MM.1S (cell line): Measurements from ENCODE around the gene KCTD15.

Source experiments
- DNase-seq: peaks from one replicate; pipeline ENCODE4 v3.0.0-alpha.2; 2015
- H2AFZ ChIP-seq: fragments of 300-600 bp; sonication (generic); 2 replicates; pipeline ENCODE4 v1.6.0; 2016; ENCODE audit warnings: antibody characterized with exemption, low read length
- H3F3A ChIP-seq: fragments of 300-600 bp; sonication (generic); 2 replicates; pipeline ENCODE4 v1.6.1; 2016; ENCODE audit warnings: mild to moderate bottlenecking, antibody characterized with exemption, low read length, moderate library complexity, mixed read lengths; ENCODE audit not compliant: insufficient read depth
- H3K27ac ChIP-seq: fragments of 300-600 bp; sonication (generic); 2 replicates; pipeline ENCODE4 v1.5.1; 2016; ENCODE audit warnings: mild to moderate bottlenecking, low read length
- H3K27me3 ChIP-seq: fragments of 300-600 bp; sonication (generic); replicated peaks from 2 replicates; pipeline ENCODE4 v1.6.0; 2016; ENCODE audit warnings: low read length; ENCODE audit not compliant: insufficient read depth
- H3K36me3 ChIP-seq: fragments of 300-600 bp; sonication (generic); replicated peaks from 2 replicates; pipeline ENCODE4 v1.6.1; 2016; ENCODE audit warnings: mild to moderate bottlenecking, low read length, mixed read lengths; ENCODE audit not compliant: insufficient read depth
- H3K4me1 ChIP-seq: fragments of 300-600 bp; sonication (generic); 2 replicates; pipeline ENCODE4 v1.6.1; 2016; ENCODE audit warnings: low read length, mixed read lengths
- H3K4me2 ChIP-seq: fragments of 300-600 bp; sonication (generic); 2 replicates; pipeline ENCODE4 v1.6.0; 2016; ENCODE audit warnings: low read depth, low read length
- H3K4me3 ChIP-seq: fragments of 300-600 bp; sonication (generic); 2 replicates; pipeline ENCODE4 v1.5.1; 2016; ENCODE audit warnings: low read length, mixed read lengths
- H3K79me2 ChIP-seq: fragments of 300-600 bp; sonication (generic); 2 replicates; pipeline ENCODE4 v1.6.1; 2016; ENCODE audit warnings: mixed run types, low read length, mixed read lengths
- H3K9ac ChIP-seq: fragments of 300-600 bp; sonication (generic); 2 replicates; pipeline ENCODE4 v1.6.1; 2016; ENCODE audit warnings: low read length, mixed read lengths
- H3K9me2 ChIP-seq: fragments of 300-600 bp; sonication (generic); replicated peaks from 2 replicates; pipeline ENCODE4 v1.6.1; 2016; ENCODE audit warnings: mild to moderate bottlenecking, low read length, mixed read lengths; ENCODE audit not compliant: insufficient read depth
- H3K9me3 ChIP-seq: fragments of 300-600 bp; sonication (generic); replicated peaks from 2 replicates; pipeline ENCODE4 v1.6.1; 2016; ENCODE audit warnings: mild to moderate bottlenecking, low read length, mixed read lengths; ENCODE audit not compliant: insufficient read depth
- H4K20me1 ChIP-seq: fragments of 300-600 bp; sonication (generic); 2 replicates; pipeline ENCODE4 v1.6.1; 2016; ENCODE audit warnings: mild to moderate bottlenecking, low read length, moderate library complexity, mixed read lengths; ENCODE audit not compliant: insufficient read depth
- CTCF ChIP-seq: fragments of 300-600 bp; sonication (generic); IDR thresholded peaks from 2 replicates; pipeline ENCODE4 v1.5.1; 2016; ENCODE audit warnings: antibody characterized with exemption, low read length, mixed read lengths
- EZH2 ChIP-seq: fragments of 300-600 bp; sonication (generic); optimal IDR thresholded peaks from 2 replicates; pipeline ENCODE3; 2017; ENCODE audit warnings: low read depth, mild to moderate bottlenecking, antibody characterized with exemption, low read length, mixed read lengths
- EZH2phosphoT487 ChIP-seq: fragments of 300-600 bp; sonication (generic); IDR thresholded peaks from 2 replicates; pipeline ENCODE4 v1.6.1; 2018; ENCODE audit warnings: antibody characterized with exemption, low read length

KCTD15 gene

GRCh38 chr19:33809960-33810359 lies 13.3 kb downstream of the KCTD15 start:
- H4K20me1 ChIP-seq, result no peaks in the 10 kb centered on the region
- TF ChIP-seq EZH2, result no peak
- TF ChIP-seq CTCF, result no peak
- TF ChIP-seq EZH2phosphoT487, result no peak
- no peaks in the 10 kb centered on the region for H3K79me2 ChIP-seq
- H3K4me2 ChIP-seq, result no peak overlapping the region
- no peak overlapping the region for H3K9ac ChIP-seq
- H3F3A ChIP-seq, result no peaks in the 10 kb centered on the region
- no peaks in the 10 kb centered on the region for H3K9me2 ChIP-seq
- no peak overlapping the region for H2AFZ ChIP-seq
- DNase-seq, result no peak
- H3K4me1 ChIP-seq, result no peaks in the 10 kb centered on the region
- H3K36me3 ChIP-seq, result no peaks in the 10 kb centered on the region
- no peaks in the 10 kb centered on the region for H3K9me3 ChIP-seq
- H3K27ac ChIP-seq, result no peak overlapping the region
- no peak overlapping the region for H3K4me3 ChIP-seq
- peaks cover 46% of the 10 kb centered on the region for H3K27me3 ChIP-seq

- no peak overlapping the region for H3K9ac ChIP-seq
- no peak overlapping the region for H2AFZ ChIP-seq
- no peaks in the 10 kb centered on the region for H3K79me2 ChIP-seq
- no peaks in the 10 kb centered on the region for H3K9me2 ChIP-seq
- no peaks in the 10 kb centered on the region for H3K36me3 ChIP-seq
- no peak overlapping the region for H3K4me3 ChIP-seq
- no peak overlapping the region for H3K4me2 ChIP-seq
- TF ChIP-seq CTCF (no peak), EZH2 (no peak), EZH2phosphoT487 (no peak)
- H3F3A ChIP-seq, result no peaks in the 10 kb centered on the region
- no peaks in the 10 kb centered on the region for H3K4me1 ChIP-seq
- no peak overlapping the region for H3K27ac ChIP-seq
- H4K20me1 ChIP-seq, result no peaks in the 10 kb centered on the region
- DNase-seq, result no peak
- peaks cover 55% of the 10 kb centered on the region for H3K27me3 ChIP-seq
- H3K9me3 ChIP-seq, result no peaks in the 10 kb centered on the region
These were observed 14.2 kb downstream of the KCTD15 start for GRCh38 chr19:33810821-33811220.

- H3K36me3 ChIP-seq, result no peaks in the 10 kb centered on the region
- H3K9ac ChIP-seq, result no peak overlapping the region
- H3K4me2 ChIP-seq, result no peak overlapping the region
These were observed 14.6 kb downstream of the KCTD15 start for GRCh38 chr19:33811246-33811645.

GRCh38 chr19:33811736-33812387 lies 15.2 kb downstream of the KCTD15 start:
- Histone ChIP-seq H3F3A (no peaks in the 10 kb centered on the region), H2AFZ (no peak overlapping the region), H3K4me1 (no peaks in the 10 kb centered on the region), H3K4me2 (no peak overlapping the region), H3K9me3 (no peaks in the 10 kb centered on the region), H3K27ac (no peak overlapping the region), H3K9me2 (no peaks in the 10 kb centered on the region), H3K4me3 (no peak overlapping the region), H3K27me3 (peaks cover 63% of the 10 kb centered on the region), H4K20me1 (no peaks in the 10 kb centered on the region), H3K79me2 (no peaks in the 10 kb centered on the region), H3K36me3 (no peaks in the 10 kb centered on the region), H3K9ac (no peak overlapping the region)
- no peak for DNase-seq
- TF ChIP-seq EZH2 (no peak), CTCF (no peak), EZH2phosphoT487 (no peak)

More at GRCh38 chr19:33811246-33811645, 14.6 kb downstream of the KCTD15 start:
- H3K4me1 ChIP-seq, result no peaks in the 10 kb centered on the region
- H3K27me3 ChIP-seq, result peaks cover 59% of the 10 kb centered on the region
- no peak overlapping the region for H3K4me3 ChIP-seq
- no peaks in the 10 kb centered on the region for H3K79me2 ChIP-seq
- TF ChIP-seq EZH2, result no peak
- H3K27ac ChIP-seq, result no peak overlapping the region
- H4K20me1 ChIP-seq, result no peaks in the 10 kb centered on the region
- no peaks in the 10 kb centered on the region for H3K9me3 ChIP-seq
- DNase-seq, result no peak
- H3F3A ChIP-seq, result no peaks in the 10 kb centered on the region
- no peak overlapping the region for H2AFZ ChIP-seq
- H3K9me2 ChIP-seq, result no peaks in the 10 kb centered on the region
